NCI-H2171 (cell line): ENCODE data around the gene KCNQ4.

Experiments used
- DNase-seq: peaks from one replicate; lab custom pipeline; 2025; lab: John Stamatoyannopoulos, UW

KCNQ4 gene

GRCh38 chr1:40777224-40777970 lies 6.2 kb upstream of the KCNQ4 start:
- no peak for DNase-seq

GRCh38 chr1:40780678-40781607 lies 2.6 kb upstream of the KCNQ4 start:
- no peak for DNase-seq

GRCh38 chr1:40781608-40781971 lies 2.0 kb upstream of the KCNQ4 start:
- no peak for DNase-seq

- DNase-seq, result peak; percentile 43
These were observed 1.1 kb upstream of the KCNQ4 start for GRCh38 chr1:40782371-40782956.

- DNase-seq, result no peak
These were observed 669 bp downstream of the KCNQ4 start for GRCh38 chr1:40784141-40784770.

GRCh38 chr1:40784771-40785151 lies 1.2 kb downstream of the KCNQ4 start:
- no peak for DNase-seq

- DNase-seq, result no peak
These were observed 1.9 kb downstream of the KCNQ4 start for GRCh38 chr1:40785446-40785845.

GRCh38 chr1:40786171-40786994 lies 2.8 kb downstream of the KCNQ4 start:
- no peak for DNase-seq

GRCh38 chr1:40786995-40787705 lies 3.6 kb downstream of the KCNQ4 start:
- DNase-seq, result no peak

GRCh38 chr1:40787737-40788560 lies 4.4 kb downstream of the KCNQ4 start:
- DNase-seq, result no peak

- no peak for DNase-seq
These were observed 5.2 kb downstream of the KCNQ4 start for GRCh38 chr1:40788561-40789341.

- DNase-seq, result no peak
These were observed 5.7 kb downstream of the KCNQ4 start for GRCh38 chr1:40789342-40789598.

GRCh38 chr1:40789661-40790430 lies 6.3 kb downstream of the KCNQ4 start:
- no peak for DNase-seq

- DNase-seq, result no peak
These were observed 8.4 kb downstream of the KCNQ4 start for GRCh38 chr1:40792036-40792435.

- DNase-seq, result no peak
These were observed 10.0 kb downstream of the KCNQ4 start for GRCh38 chr1:40793617-40794016.

- no peak for DNase-seq
These were observed 10.5 kb downstream of the KCNQ4 start for GRCh38 chr1:40794048-40794447.

GRCh38 chr1:40794974-40795715 lies 11.6 kb downstream of the KCNQ4 start:
- DNase-seq, result no peak
